ENCODE data around the gene LTV1.
"Not testable (repeated sequence)": the region's sequence is repeated elsewhere in the genome, so short reads cannot be mapped to it uniquely, and the experiment has no call there.

The LTV1 gene

GRCh38 chr6:143842902-143843676 lies at the start of gene LTV1:
TSS of gene LTV1 (plus strand) at chr6:143843338. CDS start at chr6:143843478, 140 bp downstream.
- DNase-seq, result peak; percentile 93

- DNase-seq, result not testable (repeated sequence)
Measured at GRCh38 chr6:143796551-143796950, 46.6 kb upstream of the LTV1 start.

- DNase-seq, result not testable (repeated sequence)
Measured at GRCh38 chr6:143798487-143798886, 44.7 kb upstream of the LTV1 start.

GRCh38 chr6:143802833-143803565 lies 40.1 kb upstream of the LTV1 start:
- DNase-seq, result no peak

- no peak for DNase-seq
Measured at GRCh38 chr6:143803769-143804568, 39.2 kb upstream of the LTV1 start.

GRCh38 chr6:143804835-143805239 lies 38.3 kb upstream of the LTV1 start:
- DNase-seq, result no peak

- DNase-seq, result peak; percentile 26
Measured at GRCh38 chr6:143806282-143807102, 36.6 kb upstream of the LTV1 start.

- DNase-seq, result no peak
Measured at GRCh38 chr6:143807103-143807772, 35.9 kb upstream of the LTV1 start.

GRCh38 chr6:143810745-143811144 lies 32.4 kb upstream of the LTV1 start:
- DNase-seq, result no peak

- DNase-seq, result no peak
Measured at GRCh38 chr6:143811501-143812157, 31.5 kb upstream of the LTV1 start.

GRCh38 chr6:143817621-143818020 lies 25.5 kb upstream of the LTV1 start:
- no peak for DNase-seq

- DNase-seq, result no peak
Measured at GRCh38 chr6:143821359-143821758, 21.8 kb upstream of the LTV1 start.

GRCh38 chr6:143822584-143823024 lies 20.5 kb upstream of the LTV1 start:
- DNase-seq, result no peak

- no peak for DNase-seq
Measured at GRCh38 chr6:143823548-143823947, 19.6 kb upstream of the LTV1 start.

- no peak for DNase-seq
Measured at GRCh38 chr6:143828572-143828971, 14.6 kb upstream of the LTV1 start.

- DNase-seq, result no peak
Measured at GRCh38 chr6:143836150-143836549, 7.0 kb upstream of the LTV1 start.

GRCh38 chr6:143838395-143838794 lies 4.7 kb upstream of the LTV1 start:
- DNase-seq, result no peak

- no peak for DNase-seq
Measured at GRCh38 chr6:143839196-143839595, 3.9 kb upstream of the LTV1 start.

GRCh38 chr6:143840595-143841265 lies 2.4 kb upstream of the LTV1 start:
- DNase-seq, result no peak

GRCh38 chr6:143842461-143842901 lies 657 bp upstream of the LTV1 start:
- no peak for DNase-seq

GRCh38 chr6:143843677-143843999 lies 500 bp downstream of the LTV1 start:
- no peak for DNase-seq

All from CD4-positive, alpha-beta T cell treated with Interleukin-15 for 1 hour (primary cell).